HepG2 (cell line): ENCODE measurements around the gene MAB21L4. TPM values are rescaled to one million over a fixed set of nuclear protein-coding genes. Genes with fewer than 3 reads are reported as not detected.

Source experiments
- CBX1 ChIP-seq: IDR thresholded peaks from one replicate; pipeline ENCODE4 v1.6.1; 2016; ENCODE audit warnings: antibody characterized with exemption, low read depth
- GATAD2A ChIP-seq: IDR thresholded peaks from 2 replicates; pipeline ENCODE4 v1.6.1; 2016
- GFI1 ChIP-seq: sonication (generic); formaldehyde crosslinking; IDR thresholded peaks from 2 replicates; pipeline ENCODE4 v1.5.0; 2020; ENCODE audit warnings: missing genetic modification reagents, mild to moderate bottlenecking, borderline replicate concordance
- HNF4G ChIP-seq, 2 experiments: sonication (generic) in 1 of 2; formaldehyde crosslinking in 1 of 2; IDR thresholded peaks; 2 replicates each; pipeline versions ENCODE4 v1.4.0 to v1.6.1; 2011 to 2020; ENCODE audit warnings: borderline replicate concordance in 2 of 2, low read depth in 2 of 2, mild to moderate bottlenecking in 2 of 2, low read length in 1 of 2, missing genetic modification reagents in 1 of 2, moderate library complexity in 1 of 2
- HNRNPL ChIP-seq: fragments of 200-400 bp; formaldehyde crosslinking; IDR thresholded peaks from 2 replicates; pipeline ENCODE4 v1.6.1; 2017; ENCODE audit warnings: mild to moderate bottlenecking, low read depth, low read length
- MAFF ChIP-seq: IDR thresholded peaks from 2 replicates; pipeline ENCODE4 v1.6.1; 2011; ENCODE audit warnings: low read depth, low read length, improper control_type of control experiment
- NR2F6 ChIP-seq, 2 experiments: IDR thresholded peaks; 2 replicates each; pipeline ENCODE4 v1.6.1; 2016; ENCODE audit warnings: antibody characterized with exemption in 1 of 2, mild to moderate bottlenecking in 1 of 2
- RAD21 ChIP-seq: fragments of 450-650 bp; formaldehyde crosslinking; IDR thresholded peaks from 2 replicates; pipeline ENCODE4 v1.5.0; 2020; ENCODE audit warnings: mild to moderate bottlenecking
- RARA ChIP-seq: IDR thresholded peaks from 2 replicates; pipeline ENCODE4 v1.6.1; 2016; ENCODE audit warnings: missing genetic modification reagents, missing compliant biosample characterization
- RBFOX2 ChIP-seq: fragments of 200-400 bp; formaldehyde crosslinking; IDR thresholded peaks from 2 replicates; pipeline ENCODE4 v1.6.1; 2017; ENCODE audit warnings: low read depth, mild to moderate bottlenecking, low read length
- RFX5 ChIP-seq: IDR thresholded peaks from 2 replicates; pipeline ENCODE4 v1.6.1; 2011; ENCODE audit warnings: low read depth, low read length, improper control_type of control experiment
- SKI ChIP-seq: fragments of 450-650 bp; IDR thresholded peaks from one replicate; pipeline ENCODE4 v1.6.1; 2018; ENCODE audit warnings: mild to moderate bottlenecking; ENCODE audit not compliant: partially characterized antibody
- SOX5 ChIP-seq: IDR thresholded peaks from 2 replicates; pipeline ENCODE4 v1.6.1; 2016; ENCODE audit warnings: borderline replicate concordance
- SRSF1 ChIP-seq: fragments of 200-400 bp; formaldehyde crosslinking; optimal IDR thresholded peaks from 2 replicates; pipeline ENCODE3; 2017; ENCODE audit warnings: mild to moderate bottlenecking, low read depth, low read length, moderate library complexity
- ZBTB1 ChIP-seq: sonication (generic); formaldehyde crosslinking; IDR thresholded peaks from 2 replicates; pipeline ENCODE4 v1.4.0; 2020; ENCODE audit warnings: missing genetic modification reagents, borderline replicate concordance
- ZBTB38 ChIP-seq: sonication (generic); formaldehyde crosslinking; IDR thresholded peaks from 2 replicates; pipeline ENCODE4 v1.5.1; 2020; ENCODE audit warnings: mild to moderate bottlenecking, missing genetic modification reagents
- ZFAT ChIP-seq: sonication (generic); formaldehyde crosslinking; conservative IDR thresholded peaks from 2 replicates; pipeline ENCODE4 v1.8.1; 2023; ENCODE audit warnings: missing genetic modification reagents, inconsistent platforms
- ZFP1 ChIP-seq: IDR thresholded peaks from 2 replicates; pipeline ENCODE4 v1.6.1; 2016
- ZNF256 ChIP-seq: sonication (generic); formaldehyde crosslinking; conservative IDR thresholded peaks from 2 replicates; pipeline ENCODE4 v1.4.0; 2020; ENCODE audit warnings: missing genetic modification reagents
- ZNF354B ChIP-seq: sonication (generic); formaldehyde crosslinking; IDR thresholded peaks from 2 replicates; pipeline ENCODE4 v1.8.0; 2022; ENCODE audit warnings: mild to moderate bottlenecking, missing genetic modification reagents
- ZNF501 ChIP-seq: sonication (generic); formaldehyde crosslinking; IDR thresholded peaks from 2 replicates; pipeline ENCODE4 v1.5.1; 2020; ENCODE audit warnings: mild to moderate bottlenecking, moderate library complexity, missing genetic modification reagents
- ZNF563 ChIP-seq: sonication (generic); formaldehyde crosslinking; IDR thresholded peaks from 2 replicates; pipeline ENCODE4 v1.8.0; 2022; ENCODE audit warnings: mild to moderate bottlenecking, moderate library complexity, missing genetic modification reagents
- ZNF776 ChIP-seq: sonication (generic); formaldehyde crosslinking; IDR thresholded peaks from 2 replicates; pipeline ENCODE4 v1.4.0; 2020; ENCODE audit warnings: mild to moderate bottlenecking, missing genetic modification reagents
- ZNF792 ChIP-seq: IDR thresholded peaks from 2 replicates; pipeline ENCODE4 v1.6.1; 2016
- ZNF850 ChIP-seq: sonication (generic); formaldehyde crosslinking; conservative IDR thresholded peaks from 2 replicates; pipeline ENCODE4 v1.9.0; 2021; ENCODE audit warnings: mild to moderate bottlenecking, missing genetic modification reagents
- polyA plus RNA-seq, 8 experiments: library from polyadenylated mRNA; depleted of rRNA in 3 of 8; stranded (reverse) in 7 of 8; unstranded in 1 of 8; fragments of >200 nt; fragmentation: Illumina TruSeq in 4 of 8; extraction: Trizol in 4 of 8; gene quantifications; 2 replicates each; pipeline versions ENCODE4 v1.2.1 to v1.2.3, GENCODE V29; 2011 to 2016; ENCODE audit warnings: low read depth in 4 of 8, missing spikeins in 1 of 8, mixed read lengths in 1 of 8; ENCODE audit not compliant: insufficient read depth in 1 of 8
- total RNA-seq, 5 experiments: library from RNA; depleted of rRNA; stranded (reverse); fragments of >200 nt; fragmentation: Illumina TruSeq; extraction: Trizol; gene quantifications; 2 replicates each; pipeline ENCODE4 v1.2.3, GENCODE V29; 2016; ENCODE audit warnings: low read depth in 1 of 5
- TF ChIP-seq, protein P1 (sequence below): sonication (generic); formaldehyde crosslinking; IDR thresholded peaks from 2 replicates; pipeline ENCODE4 v1.5.0; 2020; ENCODE audit warnings: missing genetic modification reagents, mild to moderate bottlenecking, borderline replicate concordance
- TF ChIP-seq, protein P2 (sequence below): sonication (generic); formaldehyde crosslinking; IDR thresholded peaks from 2 replicates; pipeline ENCODE4 v1.4.0; 2020; ENCODE audit warnings: missing genetic modification reagents
- TF ChIP-seq, protein P3 (sequence below), 2 experiments: sonication (generic) in 1 of 2; formaldehyde crosslinking in 1 of 2; IDR thresholded peaks; 2 replicates each; pipeline versions ENCODE4 v1.4.0 to v1.6.1; 2018 to 2020; ENCODE audit warnings: missing genetic modification reagents in 2 of 2, borderline replicate concordance in 1 of 2, low read depth in 1 of 2, mild to moderate bottlenecking in 1 of 2, missing biosample characterization in 1 of 2

The MAB21L4 gene
- total and polyA plus RNA-seq, 2 of the 13 experiments (the other 11 are each of a cell fraction or from before 2014, with no cell fraction given), result 3.0 to 14.0 TPM

DNA sequence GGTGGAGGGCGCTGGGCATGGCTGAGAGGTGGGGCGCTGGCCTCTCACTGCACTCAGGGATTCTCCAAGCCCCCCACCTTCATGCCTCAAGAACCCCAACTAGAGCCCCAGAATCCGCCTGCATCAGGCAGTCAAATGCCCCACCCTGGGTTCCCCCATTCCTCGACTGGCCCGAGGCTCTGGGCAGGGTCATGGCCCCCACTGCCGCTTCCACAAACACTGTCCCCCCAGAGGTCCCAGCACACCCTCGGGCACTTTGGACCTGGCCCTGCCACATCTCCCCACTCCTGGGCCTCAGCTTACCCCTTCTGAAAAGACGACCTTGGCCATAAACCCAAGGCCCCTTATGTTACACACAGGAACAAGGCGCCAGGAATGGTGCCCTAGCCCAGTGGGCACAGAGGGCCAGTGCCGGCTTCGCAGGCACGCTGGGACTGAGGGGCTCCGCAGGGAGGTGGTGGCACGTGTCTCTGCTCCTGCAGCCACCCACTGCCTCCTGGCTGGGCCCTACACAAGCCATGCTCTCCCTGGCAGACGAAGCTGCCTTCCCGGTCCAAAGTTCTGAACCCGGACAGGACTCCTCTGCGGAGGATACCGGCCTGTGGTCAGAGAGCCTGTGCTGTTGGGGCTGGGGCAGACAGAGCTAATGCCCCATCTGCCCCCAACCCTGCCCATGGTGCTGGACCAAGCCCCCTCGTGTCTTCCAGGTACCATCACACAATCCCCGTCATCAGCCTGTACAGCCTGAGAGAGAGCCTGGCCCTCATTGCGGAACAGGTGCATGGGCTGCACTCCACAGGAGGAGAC is 20.5 kb downstream of the MAB21L4 start (continued):
- TF ChIP-seq HNF4G (IDR thresholded peaks at IDR 0.05; ENCODE audit: borderline replicate concordance, low read depth, low read length) (0 out of 2 replicates have a peak, but pooled peaks have one; percentile 20), HNF4G (CRISPR knock-in tag; IDR thresholded peaks at IDR 0.05; ENCODE audit: borderline replicate concordance, low read depth) (no peak), ZBTB1 (CRISPR knock-in tag) (no peak), SRSF1 (no peak), SOX5 (CRISPR knock-in tag) (no peak), SKI (no peak), HNRNPL (peak; percentile 39; the same call in 1 of the 2 replicates), ZNF256 (CRISPR knock-in tag) (no peak), ZNF776 (CRISPR knock-in tag) (peak; percentile 31; the same call in 1 of the 2 replicates), CBX1 (no peak), ZBTB38 (peak; percentile 29; the same call in 1 of the 2 replicates), RBFOX2 (no peak), ZNF501 (CRISPR knock-in tag) (peak; percentile 14; the same call in 1 of the 2 replicates), GFI1 (no peak), ZNF563 (CRISPR knock-in tag) (peak; percentile 11; the same call in 1 of the 2 replicates), ZFAT (no peak), ZNF850 (peak; percentile 69; the same call in 1 of the 2 replicates), RFX5 (no peak), RAD21 (CRISPR knock-in tag) (no peak), ZNF792 (no peak), ZNF354B (no peak), MAFF (no peak), NR2F6 (IDR thresholded peaks at IDR 0.05) (no peak), NR2F6 (CRISPR knock-in tag; IDR thresholded peaks at IDR 0.05) (no peak), GATAD2A (CRISPR knock-in tag) (no peak), RARA (no peak), ZFP1 (CRISPR knock-in tag) (no peak)
- TF ChIP-seq, protein P1, sequence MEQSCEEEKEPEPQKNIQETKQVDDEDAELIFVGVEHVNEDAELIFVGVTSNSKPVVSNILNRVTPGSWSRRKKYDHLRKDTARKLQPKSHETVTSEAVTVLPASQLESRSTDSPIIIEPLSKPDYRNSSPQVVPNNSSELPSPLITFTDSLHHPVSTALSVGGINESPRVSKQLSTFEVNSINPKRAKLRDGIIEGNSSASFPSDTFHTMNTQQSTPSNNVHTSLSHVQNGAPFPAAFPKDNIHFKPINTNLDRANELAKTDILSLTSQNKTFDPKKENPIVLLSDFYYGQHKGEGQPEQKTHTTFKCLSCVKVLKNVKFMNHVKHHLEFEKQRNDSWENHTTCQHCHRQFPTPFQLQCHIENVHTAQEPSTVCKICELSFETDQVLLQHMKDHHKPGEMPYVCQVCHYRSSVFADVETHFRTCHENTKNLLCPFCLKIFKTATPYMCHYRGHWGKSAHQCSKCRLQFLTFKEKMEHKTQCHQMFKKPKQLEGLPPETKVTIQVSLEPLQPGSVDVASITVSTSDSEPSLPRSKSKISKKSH, result no peak
- TF ChIP-seq, protein P2, sequence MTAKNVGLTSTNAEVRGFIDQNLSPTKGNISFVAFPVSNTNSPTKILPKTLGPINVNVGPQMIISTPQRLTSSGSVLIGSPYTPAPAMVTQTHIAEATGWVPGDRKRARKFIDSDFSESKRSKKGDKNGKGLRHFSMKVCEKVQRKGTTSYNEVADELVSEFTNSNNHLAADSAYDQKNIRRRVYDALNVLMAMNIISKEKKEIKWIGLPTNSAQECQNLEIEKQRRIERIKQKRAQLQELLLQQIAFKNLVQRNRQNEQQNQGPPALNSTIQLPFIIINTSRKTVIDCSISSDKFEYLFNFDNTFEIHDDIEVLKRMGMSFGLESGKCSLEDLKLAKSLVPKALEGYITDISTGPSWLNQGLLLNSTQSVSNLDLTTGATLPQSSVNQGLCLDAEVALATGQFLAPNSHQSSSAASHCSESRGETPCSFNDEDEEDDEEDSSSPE (CRISPR knock-in tag), result 0 out of 2 replicates have a peak, but pooled peaks have one; percentile 28
- TF ChIP-seq, protein P3, sequence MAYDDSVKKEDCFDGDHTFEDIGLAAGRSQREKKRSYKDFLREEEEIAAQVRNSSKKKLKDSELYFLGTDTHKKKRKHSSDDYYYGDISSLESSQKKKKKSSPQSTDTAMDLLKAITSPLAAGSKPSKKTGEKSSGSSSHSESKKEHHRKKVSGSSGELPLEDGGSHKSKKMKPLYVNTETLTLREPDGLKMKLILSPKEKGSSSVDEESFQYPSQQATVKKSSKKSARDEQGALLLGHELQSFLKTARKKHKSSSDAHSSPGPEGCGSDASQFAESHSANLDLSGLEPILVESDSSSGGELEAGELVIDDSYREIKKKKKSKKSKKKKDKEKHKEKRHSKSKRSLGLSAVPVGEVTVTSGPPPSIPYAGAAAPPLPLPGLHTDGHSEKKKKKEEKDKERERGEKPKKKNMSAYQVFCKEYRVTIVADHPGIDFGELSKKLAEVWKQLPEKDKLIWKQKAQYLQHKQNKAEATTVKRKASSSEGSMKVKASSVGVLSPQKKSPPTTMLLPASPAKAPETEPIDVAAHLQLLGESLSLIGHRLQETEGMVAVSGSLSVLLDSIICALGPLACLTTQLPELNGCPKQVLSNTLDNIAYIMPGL (CRISPR knock-in tag; IDR thresholded peaks at IDR 0.05; ENCODE audit: borderline replicate concordance in 1 of 2, low read depth in 1 of 2), result no peak
